Suppressor macrophage treated with lipopolysaccharide for 4 hours (primary cell): ENCODE results near the gene HABP2.

ENCODE experiments used
- DNase-seq: peaks from one replicate; pipeline ENCODE4 v3.0.0-alpha.2; 2020

The HABP2 gene

GRCh38 chr10:113560071-113560470, 7.2 kb downstream of the HABP2 start:
- no peak for DNase-seq

GRCh38 chr10:113561214-113561613, 8.4 kb downstream of the HABP2 start:
- no peak for DNase-seq

GRCh38 chr10:113562069-113562468, 9.2 kb downstream of the HABP2 start:
- no peak for DNase-seq

GRCh38 chr10:113562704-113563103, 9.9 kb downstream of the HABP2 start:
- no peak for DNase-seq

GRCh38 chr10:113563306-113564088, 10.6 kb downstream of the HABP2 start:
- peak; percentile 85 for DNase-seq

GRCh38 chr10:113565364-113565763, 12.5 kb downstream of the HABP2 start:
- no peak for DNase-seq

- no peak for DNase-seq
Observed at GRCh38 chr10:113566888-113567287, 14.0 kb downstream of the HABP2 start.

- no peak for DNase-seq
Observed at GRCh38 chr10:113569576-113569975, 16.7 kb downstream of the HABP2 start.

- no peak for DNase-seq
Observed at GRCh38 chr10:113572520-113573290, 19.9 kb downstream of the HABP2 start.

- DNase-seq: no peak
Observed at GRCh38 chr10:113573368-113573767, 20.5 kb downstream of the HABP2 start.

- DNase-seq: peak; percentile 19
Observed at GRCh38 chr10:113576852-113577251, 24.0 kb downstream of the HABP2 start.

GRCh38 chr10:113578773-113579172, 25.9 kb downstream of the HABP2 start:
- DNase-seq: no peak

- no peak for DNase-seq
Observed at GRCh38 chr10:113581092-113581491, 28.2 kb downstream of the HABP2 start.

- DNase-seq: no peak
Observed at GRCh38 chr10:113583571-113583970, 30.7 kb downstream of the HABP2 start.

- DNase-seq: peak; percentile 10
Observed at GRCh38 chr10:113585949-113586348, 33.1 kb downstream of the HABP2 start.

GRCh38 chr10:113589201-113589770, 36.4 kb downstream of the HABP2 start:
- DNase-seq: no peak

- DNase-seq: no peak
Observed at GRCh38 chr10:113590581-113590980, 37.7 kb downstream of the HABP2 start.

- DNase-seq: no peak
Observed at GRCh38 chr10:113592380-113592779, 39.5 kb downstream of the HABP2 start.

GRCh38 chr10:113594652-113595051, 41.8 kb downstream of the HABP2 start:
- no peak for DNase-seq

GRCh38 chr10:113600569-113600968, 47.7 kb downstream of the HABP2 start:
- no peak for DNase-seq

- no peak for DNase-seq
Observed at GRCh38 chr10:113603057-113603777, 50.4 kb downstream of the HABP2 start.

- no peak for DNase-seq
Observed at GRCh38 chr10:113604572-113604971, 51.7 kb downstream of the HABP2 start.

GRCh38 chr10:113605268-113605978, 52.6 kb downstream of the HABP2 start:
- no peak for DNase-seq
